Superior temporal gyrus (tissue), 1 donor: ENCODE measurements around the gene TMEM35B.
"Not testable (repeated sequence)": the region's sequence is repeated elsewhere in the genome, so short reads cannot be mapped to it uniquely, and the experiment has no call there.

ENCODE experiments used
- DNase-seq: peaks from one replicate; pipeline ENCODE4 v3.0.0-alpha.2; 2016; ENCODE audit errors: extremely low spot score

TMEM35B gene

GRCh38 chr1:34984793-34985608 is at the start of gene TMEM35B:
Gene TMEM35B (minus strand): TSS chr1:34985347. CDS start chr1:34985305, 42 bp downstream.
- DNase-seq: peak; percentile 45

- DNase-seq: no peak
These were observed 48.2 kb upstream of the TMEM35B start for GRCh38 chr1:35033346-35033745.

DNA sequence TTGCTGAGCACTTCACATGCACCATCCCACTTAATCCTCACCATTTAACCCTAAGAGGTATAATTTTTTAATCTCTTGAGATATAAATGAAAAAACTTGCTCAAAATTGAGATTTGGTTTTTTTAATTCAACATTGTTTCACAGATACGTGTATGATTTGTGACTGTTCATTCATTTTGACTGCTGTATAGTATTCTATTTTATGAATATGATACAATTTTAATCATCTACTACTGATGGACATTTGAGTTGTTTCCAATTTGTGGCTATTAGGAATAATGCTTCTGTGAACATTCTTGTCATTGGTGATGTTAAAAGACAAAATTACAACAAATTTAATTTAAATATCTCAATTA is 47.2 kb upstream of the TMEM35B start:
- DNase-seq: no peak

GRCh38 chr1:35030756-35031446 is 45.8 kb upstream of the TMEM35B start:
- peak; percentile 43 for DNase-seq

DNA sequence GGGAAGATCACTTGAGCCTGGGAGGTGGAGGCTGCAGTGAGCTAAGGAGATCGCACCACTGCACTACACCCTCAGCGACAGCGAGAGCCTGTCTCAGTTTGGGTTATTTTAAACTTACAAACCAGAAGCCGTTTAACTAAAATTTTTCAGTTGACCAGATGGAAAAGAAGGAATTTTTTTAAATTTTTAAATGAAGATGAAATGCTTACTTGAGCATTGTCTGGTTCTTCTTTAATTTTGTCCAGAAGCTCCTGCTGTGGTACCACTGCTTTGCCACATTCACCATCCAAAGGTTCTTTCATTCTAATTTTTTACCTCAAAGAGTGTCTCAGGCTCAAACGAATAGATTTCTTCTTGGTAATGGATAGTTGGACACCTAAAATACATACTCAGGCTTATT is 45.2 kb upstream of the TMEM35B start:
- DNase-seq: no peak

GRCh38 chr1:35029761-35030160 is 44.6 kb upstream of the TMEM35B start:
- no peak for DNase-seq

- DNase-seq: no peak
These were observed 31.3 kb upstream of the TMEM35B start for GRCh38 chr1:35016406-35016805.

GRCh38 chr1:35014486-35014885 is 29.3 kb upstream of the TMEM35B start:
- DNase-seq: no peak

- no peak for DNase-seq
These were observed 20.6 kb upstream of the TMEM35B start for GRCh38 chr1:35005711-35006110.

DNA sequence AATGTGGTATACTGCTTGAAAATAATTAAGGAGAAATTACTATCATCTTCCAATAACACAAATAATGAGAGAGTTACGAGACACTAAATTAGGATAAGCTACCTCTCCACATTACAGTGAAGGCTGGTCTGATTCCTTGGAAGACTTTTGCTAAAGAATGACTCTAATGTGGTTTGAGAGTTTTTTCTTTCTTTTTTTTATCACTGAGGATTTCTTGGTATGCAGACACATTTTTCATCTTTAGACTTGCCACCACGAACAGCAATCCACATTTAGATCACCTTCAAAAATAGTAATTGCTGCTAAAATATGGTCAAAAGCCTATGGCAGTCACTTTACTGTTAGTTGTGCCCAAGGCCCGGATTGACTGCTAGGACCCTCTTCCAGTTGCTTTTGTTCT is 16.6 kb upstream of the TMEM35B start:
- no peak for DNase-seq

DNA sequence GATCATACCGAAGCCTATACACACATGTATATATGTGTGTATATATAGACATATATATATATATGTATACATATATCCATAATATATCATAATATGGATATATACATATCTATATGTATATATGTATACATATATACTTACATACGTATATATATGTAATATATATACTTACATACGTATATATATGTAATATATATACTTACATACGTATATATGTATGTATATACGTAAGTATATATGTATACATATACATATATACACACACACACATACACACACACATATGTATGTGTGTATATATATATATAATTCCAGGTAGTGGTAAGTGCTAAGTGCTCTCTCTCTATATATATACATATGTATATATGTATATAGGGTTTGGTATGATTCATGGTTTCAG is 9.7 kb upstream of the TMEM35B start:
- DNase-seq: no peak

DNA sequence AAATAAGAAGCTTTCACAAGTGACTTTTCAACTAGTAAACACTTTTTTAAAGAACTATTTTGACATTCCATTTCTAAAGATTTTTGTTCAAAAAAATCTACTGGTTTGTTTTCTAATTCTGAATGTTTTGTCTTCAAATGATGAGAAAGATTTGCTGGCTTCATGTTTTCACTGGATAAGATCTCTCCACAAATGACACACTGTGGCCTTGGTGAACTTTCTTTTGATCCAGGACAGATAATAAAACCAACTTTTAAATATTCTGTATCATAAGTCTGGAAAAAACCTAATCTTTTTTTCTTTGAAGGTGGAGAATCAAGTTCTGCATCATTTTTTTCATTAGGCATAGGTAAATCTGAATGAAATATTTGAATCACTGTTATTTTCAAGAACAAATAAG is 3.4 kb upstream of the TMEM35B start:
- no peak for DNase-seq

DNA sequence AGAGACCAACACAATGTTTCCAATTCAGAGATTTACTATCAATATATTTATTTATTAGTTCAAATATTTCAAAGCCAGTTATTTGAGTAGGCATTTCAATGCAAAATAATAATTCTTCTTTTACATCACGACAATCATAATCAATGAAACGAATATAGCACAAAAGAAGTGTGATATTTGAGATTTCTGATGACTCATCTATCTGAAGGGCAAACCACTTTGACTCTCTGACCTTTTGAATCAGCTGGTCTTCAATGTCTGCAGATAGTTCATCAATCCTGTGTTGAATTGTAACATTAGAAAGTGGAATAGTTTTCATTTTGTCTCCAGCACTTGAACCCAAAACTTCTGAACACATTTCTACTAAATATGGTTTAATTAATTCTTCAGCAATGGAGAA is 3.0 kb upstream of the TMEM35B start:
- no peak for DNase-seq

GRCh38 chr1:34987018-34987417 is 1.9 kb upstream of the TMEM35B start:
- no peak for DNase-seq

DNA sequence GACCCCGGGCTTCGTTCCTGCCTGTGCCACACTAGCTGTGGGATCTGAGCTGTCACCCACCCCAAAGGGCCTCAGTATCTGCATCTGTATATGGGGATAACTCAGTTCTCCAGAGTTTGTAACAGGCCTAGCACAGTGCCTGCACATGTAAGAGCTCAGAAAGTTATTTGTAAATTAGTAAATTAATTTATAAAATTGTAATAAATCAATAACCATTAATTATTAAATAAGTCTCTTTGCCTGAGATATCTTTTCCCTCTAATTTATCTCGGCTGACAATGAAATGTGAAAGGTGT is 410 bp upstream of the TMEM35B start:
- not testable (repeated sequence) for DNase-seq

DNA sequence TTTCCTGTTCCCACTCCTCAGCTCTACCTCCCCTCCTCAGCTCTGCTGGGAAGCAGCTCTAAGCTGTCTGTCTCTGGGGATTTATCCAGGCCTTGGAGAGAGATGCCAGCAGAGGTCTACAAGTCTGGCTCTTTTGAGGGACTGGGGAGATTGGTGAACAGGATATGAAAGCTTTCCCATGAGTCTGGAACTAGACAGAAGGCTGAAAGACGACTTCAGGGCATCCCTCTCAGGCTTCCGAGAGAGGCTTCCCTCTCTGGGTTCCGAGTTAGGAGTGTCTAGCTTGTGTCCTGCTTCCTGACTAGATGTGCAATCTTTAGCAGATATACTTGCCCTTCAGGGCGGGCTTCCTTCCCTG is 733 bp downstream of the TMEM35B start:
- peak; percentile 33 for DNase-seq

- DNase-seq: no peak
These were observed 1.3 kb downstream of the TMEM35B start for GRCh38 chr1:34983700-34984355.

DNA sequence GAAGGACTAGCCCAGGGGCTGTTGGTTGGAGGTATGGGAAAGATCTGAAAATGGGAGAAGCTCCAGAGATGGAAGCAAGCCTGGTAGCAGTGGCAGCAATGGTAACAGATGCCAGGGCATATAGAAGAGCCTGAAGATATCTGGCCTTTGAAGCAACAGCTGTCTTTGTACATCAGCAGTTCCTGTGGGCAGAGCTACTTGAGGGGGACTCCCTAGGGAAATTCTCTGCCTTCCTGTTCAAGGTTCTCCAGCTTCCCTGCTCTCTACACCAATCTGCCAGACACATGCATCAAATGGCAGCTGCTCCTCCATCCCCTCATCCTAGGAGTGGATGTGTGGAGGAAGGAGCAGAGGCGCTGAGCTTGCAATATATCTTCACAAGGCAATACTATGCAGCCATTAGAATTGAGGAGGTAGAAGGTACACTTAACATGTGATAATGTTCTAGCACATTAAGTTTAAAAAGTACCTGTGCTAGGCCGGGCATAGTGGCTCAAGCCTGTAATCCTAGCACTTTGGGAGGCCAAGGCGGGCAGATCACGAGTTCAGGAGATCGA is 2.2 kb downstream of the TMEM35B start:
- DNase-seq: no peak

GRCh38 chr1:34980715-34981114 is 4.4 kb downstream of the TMEM35B start:
- DNase-seq: no peak

DNA sequence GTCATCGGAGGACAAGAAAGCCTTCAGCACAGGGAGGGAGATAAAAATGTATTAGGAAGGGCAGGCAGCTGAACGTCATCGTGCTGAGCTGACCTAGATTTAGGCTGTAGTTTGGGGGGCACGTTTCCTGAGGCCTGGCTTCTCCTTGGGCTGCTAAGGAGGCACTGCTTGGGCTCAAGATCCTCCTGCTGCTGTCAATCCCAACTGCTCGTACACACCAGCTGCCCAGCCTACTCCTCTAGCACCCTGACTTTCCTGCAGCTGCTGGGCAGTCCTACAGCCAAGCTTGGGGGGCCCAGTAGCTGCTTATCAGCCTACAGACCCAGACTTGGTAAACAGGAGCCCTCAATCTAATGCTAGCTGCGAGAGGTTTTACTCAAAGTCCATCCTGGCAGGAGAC is 6.2 kb downstream of the TMEM35B start:
- DNase-seq: no peak

DNA sequence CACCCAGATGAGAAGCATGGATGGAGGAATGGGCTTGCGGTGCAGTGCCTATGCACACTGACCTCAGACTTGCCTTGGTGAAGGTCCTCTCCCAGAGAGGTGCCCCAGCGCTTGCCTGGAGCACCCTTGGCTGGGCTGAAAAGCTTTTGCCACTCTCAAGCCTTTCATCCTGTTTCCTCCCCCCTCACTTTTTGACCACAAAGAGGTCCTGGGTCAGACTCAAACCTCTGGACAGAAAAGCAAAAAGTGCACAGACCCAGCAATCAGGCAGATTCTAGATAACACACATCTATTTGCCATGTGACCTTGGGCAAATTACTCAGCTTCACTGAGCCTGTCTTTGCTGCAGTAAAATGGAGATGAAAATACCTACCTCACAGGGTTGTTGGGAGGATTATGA is 7.3 kb downstream of the TMEM35B start:
- DNase-seq: no peak

DNA sequence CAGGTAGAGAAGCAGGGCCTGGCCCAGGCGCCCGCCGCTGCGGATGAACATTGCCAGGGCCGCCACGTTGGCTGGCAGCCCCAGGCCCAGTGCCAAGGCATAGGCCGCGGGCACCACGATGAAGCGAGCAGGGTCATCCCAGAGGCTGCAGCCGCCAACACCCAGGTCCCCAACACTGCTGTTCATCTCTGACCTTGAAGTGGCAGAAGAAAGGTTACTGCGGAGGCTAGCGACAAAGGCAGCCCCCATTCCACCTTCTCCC is 8.0 kb downstream of the TMEM35B start:
- no peak for DNase-seq
